Neutrophil (primary cell): ENCODE data around the gene RAP1GAP2.

Experiments used
- H3K27ac ChIP-seq: fragments of 200-600 bp; sonication (generic); 2 replicates; pipeline ENCODE4 v1.5.1; 2016; ENCODE audit warnings: mild to moderate bottlenecking, moderate library complexity
- H3K27me3 ChIP-seq: fragments of 200-600 bp; sonication (generic); 2 replicates; pipeline ENCODE4 v1.6.0; 2016; ENCODE audit warnings: mild to moderate bottlenecking
- H3K36me3 ChIP-seq: fragments of 200-600 bp; sonication (generic); 2 replicates; pipeline ENCODE4 v1.5.1; 2017
- H3K4me1 ChIP-seq, 2 experiments: fragments of 200-600 bp in 1 of 2; sonication (generic) in 1 of 2; 1 replicate in 1 of 2; 2 replicates in 1 of 2; pipeline versions ENCODE4 v1.5.1 to v1.6.1; 2013 to 2016; ENCODE audit warnings: low read depth in 1 of 2, low read length in 1 of 2, mild to moderate bottlenecking in 1 of 2, moderate library complexity in 1 of 2; ENCODE audit not compliant: control insufficient read depth in 1 of 2, insufficient read depth in 1 of 2
- H3K4me3 ChIP-seq, 2 experiments: fragments of 200-600 bp in 1 of 2; sonication (generic) in 1 of 2; 1 replicate in 1 of 2; 2 replicates in 1 of 2; pipeline ENCODE4 v1.5.1; 2013 to 2016; ENCODE audit warnings: low read depth in 1 of 2, low read length in 1 of 2, mild to moderate bottlenecking in 1 of 2, moderate library complexity in 1 of 2
- H3K9me3 ChIP-seq: fragments of 200-600 bp; sonication (generic); 2 replicates; pipeline ENCODE4 v1.5.1; 2016
- TF ChIP-seq, protein P1 (sequence below): fragments of 200-600 bp; sonication (generic); IDR thresholded peaks from 2 replicates; pipeline ENCODE4 v1.5.1; 2016; ENCODE audit warnings: antibody characterized with exemption

RAP1GAP2 gene

DNA sequence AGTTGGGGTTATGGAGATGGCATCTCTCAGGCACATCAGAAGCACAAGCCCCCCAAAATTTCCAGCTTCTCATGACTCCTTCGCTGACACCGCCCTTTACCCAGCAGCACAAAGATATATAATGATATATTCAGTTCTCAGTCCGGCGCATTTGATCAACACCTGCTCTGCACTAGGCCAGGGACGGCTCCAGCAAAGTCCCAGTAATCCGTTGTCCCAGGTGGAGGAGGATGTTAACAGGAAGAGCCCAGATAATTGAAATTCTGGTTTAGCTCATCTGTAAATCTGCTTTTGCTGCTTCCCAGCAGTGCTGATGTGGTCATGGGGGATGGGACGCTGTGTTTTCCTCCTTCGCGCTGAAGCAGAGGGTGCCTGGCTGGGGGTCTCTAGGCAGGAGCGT, 135.6 kb downstream of the RAP1GAP2 start:
- Histone ChIP-seq H3K4me3 (no peak overlapping the region), H3K9me3 (no peaks in the 10 kb centered on the region), H3K4me1 (peaks cover 11 to 21% of the 10 kb centered on the region in 2 experiments), H3K27ac (no peak overlapping the region), H3K36me3 (peaks cover 62% of the 10 kb centered on the region), H3K27me3 (no peaks in the 10 kb centered on the region)
- TF ChIP-seq, protein P1, sequence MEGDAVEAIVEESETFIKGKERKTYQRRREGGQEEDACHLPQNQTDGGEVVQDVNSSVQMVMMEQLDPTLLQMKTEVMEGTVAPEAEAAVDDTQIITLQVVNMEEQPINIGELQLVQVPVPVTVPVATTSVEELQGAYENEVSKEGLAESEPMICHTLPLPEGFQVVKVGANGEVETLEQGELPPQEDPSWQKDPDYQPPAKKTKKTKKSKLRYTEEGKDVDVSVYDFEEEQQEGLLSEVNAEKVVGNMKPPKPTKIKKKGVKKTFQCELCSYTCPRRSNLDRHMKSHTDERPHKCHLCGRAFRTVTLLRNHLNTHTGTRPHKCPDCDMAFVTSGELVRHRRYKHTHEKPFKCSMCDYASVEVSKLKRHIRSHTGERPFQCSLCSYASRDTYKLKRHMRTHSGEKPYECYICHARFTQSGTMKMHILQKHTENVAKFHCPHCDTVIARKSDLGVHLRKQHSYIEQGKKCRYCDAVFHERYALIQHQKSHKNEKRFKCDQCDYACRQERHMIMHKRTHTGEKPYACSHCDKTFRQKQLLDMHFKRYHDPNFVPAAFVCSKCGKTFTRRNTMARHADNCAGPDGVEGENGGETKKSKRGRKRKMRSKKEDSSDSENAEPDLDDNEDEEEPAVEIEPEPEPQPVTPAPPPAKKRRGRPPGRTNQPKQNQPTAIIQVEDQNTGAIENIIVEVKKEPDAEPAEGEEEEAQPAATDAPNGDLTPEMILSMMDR = no peak

DNA sequence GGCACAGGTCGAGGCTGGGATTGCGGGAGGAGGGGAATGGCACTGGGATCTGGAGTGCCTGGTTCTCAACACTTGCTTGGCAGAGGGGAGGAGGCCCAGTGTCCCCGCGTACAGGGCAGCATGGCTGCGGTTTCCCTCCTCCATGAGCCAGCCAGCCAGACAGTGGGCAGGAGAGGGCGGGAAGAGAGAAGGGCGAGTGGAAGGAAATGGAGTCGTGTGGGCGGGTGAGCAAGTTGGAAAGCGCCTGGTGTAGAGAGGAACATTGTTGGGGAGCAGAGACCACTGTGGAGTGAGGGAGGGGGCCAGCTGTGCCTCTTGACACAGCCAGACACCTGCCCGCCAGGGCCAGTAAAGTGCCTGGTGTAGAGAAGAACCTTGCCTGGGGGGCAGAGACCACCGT, 136.7 kb downstream of the RAP1GAP2 start:
- H3K27me3 ChIP-seq = no peaks in the 10 kb centered on the region
- peaks cover 55% of the 10 kb centered on the region for H3K36me3 ChIP-seq
- peaks cover 11 to 21% of the 10 kb centered on the region in 2 experiments for H3K4me1 ChIP-seq
- H3K27ac ChIP-seq = no peak overlapping the region
- TF ChIP-seq, protein P1 = no peak
- H3K9me3 ChIP-seq = no peaks in the 10 kb centered on the region
- no peak overlapping the region for H3K4me3 ChIP-seq

DNA sequence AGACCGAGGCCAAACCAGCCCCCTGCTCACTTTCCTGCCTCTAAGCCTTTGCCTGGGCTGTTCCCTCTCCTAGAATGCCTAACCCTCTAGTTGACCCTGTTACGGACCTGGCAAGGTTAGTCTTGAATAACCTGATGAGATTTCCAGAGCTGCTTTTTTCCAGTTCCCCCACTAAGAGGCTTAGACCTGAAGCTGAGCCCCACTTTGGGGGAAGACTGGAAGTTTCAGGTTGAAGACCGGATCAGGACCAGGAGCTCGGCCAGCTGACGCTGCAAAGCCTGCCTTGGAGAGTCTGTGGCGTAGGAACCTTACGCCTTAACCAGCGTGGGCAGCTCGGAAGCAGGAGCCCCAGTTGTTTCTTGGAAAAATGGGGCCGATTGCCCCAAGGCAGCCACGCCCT, 137.4 kb downstream of the RAP1GAP2 start:
- H3K27me3 ChIP-seq = no peaks in the 10 kb centered on the region

DNA sequence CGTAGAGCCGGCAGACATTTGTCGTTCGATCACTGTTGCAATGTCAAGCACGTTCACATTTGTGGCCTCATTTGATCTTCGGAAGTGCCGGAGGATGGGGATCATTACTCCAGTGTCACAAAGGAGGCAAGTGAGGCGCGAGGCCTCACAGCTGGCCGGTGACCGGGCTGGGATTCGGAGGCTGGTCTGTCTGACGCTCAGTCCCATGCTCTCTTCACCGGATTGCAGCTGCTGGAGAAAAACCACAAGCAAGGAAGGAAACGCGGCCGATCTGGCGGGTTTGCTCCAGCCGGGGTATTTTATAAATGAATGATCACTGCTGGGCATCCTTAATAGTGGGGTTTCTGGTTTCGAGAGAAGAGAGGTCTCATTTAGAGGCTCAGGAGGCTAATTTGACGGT, 139.4 kb downstream of the RAP1GAP2 start:
- Histone ChIP-seq H3K4me1 (peaks cover 11 to 16% of the 10 kb centered on the region in 2 experiments), H3K27ac (no peak overlapping the region), H3K9me3 (no peaks in the 10 kb centered on the region), H3K27me3 (no peaks in the 10 kb centered on the region), H3K4me3 (no peak overlapping the region), H3K36me3 (peaks cover 40% of the 10 kb centered on the region)
- TF ChIP-seq, protein P1 = no peak

More for the DNA sequence above, 137.4 kb downstream of the RAP1GAP2 start:
- Histone ChIP-seq H3K4me1 (peaks cover 11 to 21% of the 10 kb centered on the region in 2 experiments), H3K27ac (no peak overlapping the region), H3K36me3 (peaks cover 48% of the 10 kb centered on the region), H3K9me3 (no peaks in the 10 kb centered on the region), H3K4me3 (no peak overlapping the region)
- TF ChIP-seq, protein P1 = no peak

DNA sequence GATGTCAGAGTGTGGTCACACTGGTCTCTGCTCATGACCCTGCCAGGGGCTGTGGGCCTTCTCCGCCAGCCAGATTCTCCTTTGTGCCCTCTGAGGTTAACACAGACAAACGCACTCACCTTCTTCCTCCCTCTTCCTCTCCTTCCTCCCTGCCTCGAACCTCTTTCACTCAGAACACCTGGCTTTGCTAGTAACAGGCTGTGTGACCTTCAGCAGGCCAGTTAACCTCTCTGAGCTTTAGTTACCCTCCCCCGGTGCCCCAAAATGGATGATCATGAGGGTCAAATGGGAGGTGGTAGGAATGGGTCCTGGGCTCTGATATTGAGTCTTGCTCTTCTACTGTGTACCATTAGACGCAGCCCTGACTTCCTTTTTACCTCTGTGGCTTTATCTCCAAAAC, 140.1 kb downstream of the RAP1GAP2 start:
- Histone ChIP-seq H3K9me3 (no peaks in the 10 kb centered on the region), H3K36me3 (peaks cover 38% of the 10 kb centered on the region), H3K4me1 (peaks cover 11 to 16% of the 10 kb centered on the region in 2 experiments), H3K27ac (no peak overlapping the region), H3K4me3 (no peak overlapping the region), H3K27me3 (no peaks in the 10 kb centered on the region)
- TF ChIP-seq, protein P1 = no peak
